ENCODE data around the gene PRKN. TPM values are rescaled to one million over a fixed set of nuclear protein-coding genes. Genes with fewer than 3 reads are reported as not detected.

Gene PRKN
- total and polyA plus RNA-seq, 2 experiments from 2014 or later, result 0.10 to 0.84 TPM

DNA sequence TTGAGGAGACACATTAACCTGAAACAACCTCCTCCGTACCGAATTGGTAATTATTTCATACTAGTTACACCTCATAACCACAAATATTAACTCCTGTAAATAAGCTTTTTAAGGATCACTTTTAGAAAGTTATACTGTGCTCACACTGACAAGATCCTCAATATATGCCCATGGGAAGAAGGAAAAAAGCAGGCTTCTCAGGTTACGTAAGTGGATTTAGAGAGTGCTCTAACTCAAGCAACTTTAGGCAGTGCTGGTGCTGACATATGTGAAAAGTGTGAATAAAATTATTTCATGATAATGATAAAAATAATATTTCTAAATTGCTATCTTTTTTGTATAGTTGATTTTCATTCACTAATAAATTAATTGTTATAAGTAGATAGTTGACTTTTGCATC, 76.1 kb downstream of the PRKN start:
- ATAC-seq, result peak; percentile 26; the same call in 1 of the 3 replicates

More for the DNA sequence above, 76.1 kb downstream of the PRKN start:
- no peaks in the 10 kb centered on the region; the same call in 2 of the 3 replicates for H3K4me1 Mint-ChIP-seq
- Histone ChIP-seq H3K4me1 (ENCODE audit: insufficient read depth) (no peaks in the 10 kb centered on the region), H3K4me2 (no peak overlapping the region), H4K20me1 (replicated peaks; ENCODE audit: insufficient read depth) (no peaks in the 10 kb centered on the region), H3K27me3 (ENCODE audit: insufficient read depth) (no peaks in the 10 kb centered on the region), H2AFZ (no peak overlapping the region), H3K36me3 (ENCODE audit: insufficient read depth) (no peaks in the 10 kb centered on the region), H3K4me3 (no peak overlapping the region), H3K9me2 (ENCODE audit: insufficient read depth) (no peaks in the 10 kb centered on the region), H3F3A (replicated peaks; ENCODE audit: low read depth) (no peaks in the 10 kb centered on the region), H3K27ac (ENCODE audit: low read depth) (no peak overlapping the region), H3K79me2 (replicated peaks; ENCODE audit: insufficient read depth) (no peaks in the 10 kb centered on the region)
- TF ChIP-seq, protein P1, sequence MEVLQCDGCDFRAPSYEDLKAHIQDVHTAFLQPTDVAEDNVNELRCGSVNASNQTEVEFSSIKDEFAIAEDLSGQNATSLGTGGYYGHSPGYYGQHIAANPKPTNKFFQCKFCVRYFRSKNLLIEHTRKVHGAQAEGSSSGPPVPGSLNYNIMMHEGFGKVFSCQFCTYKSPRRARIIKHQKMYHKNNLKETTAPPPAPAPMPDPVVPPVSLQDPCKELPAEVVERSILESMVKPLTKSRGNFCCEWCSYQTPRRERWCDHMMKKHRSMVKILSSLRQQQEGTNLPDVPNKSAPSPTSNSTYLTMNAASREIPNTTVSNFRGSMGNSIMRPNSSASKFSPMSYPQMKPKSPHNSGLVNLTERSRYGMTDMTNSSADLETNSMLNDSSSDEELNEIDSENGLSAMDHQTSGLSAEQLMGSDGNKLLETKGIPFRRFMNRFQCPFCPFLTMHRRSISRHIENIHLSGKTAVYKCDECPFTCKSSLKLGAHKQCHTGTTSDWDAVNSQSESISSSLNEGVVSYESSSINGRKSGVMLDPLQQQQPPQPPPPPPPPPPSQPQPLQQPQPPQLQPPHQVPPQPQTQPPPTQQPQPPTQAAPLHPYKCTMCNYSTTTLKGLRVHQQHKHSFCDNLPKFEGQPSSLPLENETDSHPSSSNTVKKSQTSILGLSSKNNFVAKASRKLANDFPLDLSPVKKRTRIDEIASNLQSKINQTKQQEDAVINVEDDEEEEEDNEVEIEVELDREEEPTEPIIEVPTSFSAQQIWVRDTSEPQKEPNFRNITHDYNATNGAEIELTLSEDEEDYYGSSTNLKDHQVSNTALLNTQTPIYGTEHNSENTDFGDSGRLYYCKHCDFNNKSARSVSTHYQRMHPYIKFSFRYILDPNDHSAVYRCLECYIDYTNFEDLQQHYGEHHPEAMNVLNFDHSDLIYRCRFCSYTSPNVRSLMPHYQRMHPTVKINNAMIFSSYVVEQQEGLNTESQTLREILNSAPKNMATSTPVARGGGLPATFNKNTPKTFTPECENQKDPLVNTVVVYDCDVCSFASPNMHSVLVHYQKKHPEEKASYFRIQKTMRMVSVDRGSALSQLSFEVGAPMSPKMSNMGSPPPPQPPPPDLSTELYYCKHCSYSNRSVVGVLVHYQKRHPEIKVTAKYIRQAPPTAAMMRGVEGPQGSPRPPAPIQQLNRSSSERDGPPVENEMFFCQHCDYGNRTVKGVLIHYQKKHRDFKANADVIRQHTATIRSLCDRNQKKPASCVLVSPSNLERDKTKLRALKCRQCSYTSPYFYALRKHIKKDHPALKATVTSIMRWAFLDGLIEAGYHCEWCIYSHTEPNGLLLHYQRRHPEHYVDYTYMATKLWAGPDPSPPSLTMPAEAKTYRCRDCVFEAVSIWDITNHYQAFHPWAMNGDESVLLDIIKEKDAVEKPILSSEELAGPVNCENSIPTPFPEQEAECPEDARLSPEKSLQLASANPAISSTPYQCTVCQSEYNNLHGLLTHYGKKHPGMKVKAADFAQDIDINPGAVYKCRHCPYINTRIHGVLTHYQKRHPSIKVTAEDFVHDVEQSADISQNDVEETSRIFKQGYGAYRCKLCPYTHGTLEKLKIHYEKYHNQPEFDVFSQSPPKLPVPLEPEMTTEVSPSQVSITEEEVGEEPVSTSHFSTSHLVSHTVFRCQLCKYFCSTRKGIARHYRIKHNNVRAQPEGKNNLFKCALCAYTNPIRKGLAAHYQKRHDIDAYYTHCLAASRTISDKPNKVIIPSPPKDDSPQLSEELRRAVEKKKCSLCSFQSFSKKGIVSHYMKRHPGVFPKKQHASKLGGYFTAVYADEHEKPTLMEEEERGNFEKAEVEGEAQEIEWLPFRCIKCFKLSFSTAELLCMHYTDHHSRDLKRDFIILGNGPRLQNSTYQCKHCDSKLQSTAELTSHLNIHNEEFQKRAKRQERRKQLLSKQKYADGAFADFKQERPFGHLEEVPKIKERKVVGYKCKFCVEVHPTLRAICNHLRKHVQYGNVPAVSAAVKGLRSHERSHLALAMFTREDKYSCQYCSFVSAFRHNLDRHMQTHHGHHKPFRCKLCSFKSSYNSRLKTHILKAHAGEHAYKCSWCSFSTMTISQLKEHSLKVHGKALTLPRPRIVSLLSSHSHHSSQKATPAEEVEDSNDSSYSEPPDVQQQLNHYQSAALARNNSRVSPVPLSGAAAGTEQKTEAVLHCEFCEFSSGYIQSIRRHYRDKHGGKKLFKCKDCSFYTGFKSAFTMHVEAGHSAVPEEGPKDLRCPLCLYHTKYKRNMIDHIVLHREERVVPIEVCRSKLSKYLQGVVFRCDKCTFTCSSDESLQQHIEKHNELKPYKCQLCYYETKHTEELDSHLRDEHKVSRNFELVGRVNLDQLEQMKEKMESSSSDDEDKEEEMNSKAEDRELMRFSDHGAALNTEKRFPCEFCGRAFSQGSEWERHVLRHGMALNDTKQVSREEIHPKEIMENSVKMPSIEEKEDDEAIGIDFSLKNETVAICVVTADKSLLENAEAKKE (CRISPR knock-in tag; IDR thresholded peaks at IDR 0.05), result no peak
- TF ChIP-seq, protein P2, sequence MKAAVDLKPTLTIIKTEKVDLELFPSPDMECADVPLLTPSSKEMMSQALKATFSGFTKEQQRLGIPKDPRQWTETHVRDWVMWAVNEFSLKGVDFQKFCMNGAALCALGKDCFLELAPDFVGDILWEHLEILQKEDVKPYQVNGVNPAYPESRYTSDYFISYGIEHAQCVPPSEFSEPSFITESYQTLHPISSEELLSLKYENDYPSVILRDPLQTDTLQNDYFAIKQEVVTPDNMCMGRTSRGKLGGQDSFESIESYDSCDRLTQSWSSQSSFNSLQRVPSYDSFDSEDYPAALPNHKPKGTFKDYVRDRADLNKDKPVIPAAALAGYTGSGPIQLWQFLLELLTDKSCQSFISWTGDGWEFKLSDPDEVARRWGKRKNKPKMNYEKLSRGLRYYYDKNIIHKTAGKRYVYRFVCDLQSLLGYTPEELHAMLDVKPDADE (IDR thresholded peaks at IDR 0.05), result no peak
- no peak for TF ChIP-seq STAT1 (IDR thresholded peaks at IDR 0.05; ENCODE audit: unreplicated experiment)
- TF ChIP-seq POLR2AphosphoS5 (IDR thresholded peaks at IDR 0.05; ENCODE audit: low read depth), result no peak
- no peak for TF ChIP-seq JUNB (IDR thresholded peaks at IDR 0.05; ENCODE audit: unreplicated experiment)
- TF ChIP-seq, protein P3, sequence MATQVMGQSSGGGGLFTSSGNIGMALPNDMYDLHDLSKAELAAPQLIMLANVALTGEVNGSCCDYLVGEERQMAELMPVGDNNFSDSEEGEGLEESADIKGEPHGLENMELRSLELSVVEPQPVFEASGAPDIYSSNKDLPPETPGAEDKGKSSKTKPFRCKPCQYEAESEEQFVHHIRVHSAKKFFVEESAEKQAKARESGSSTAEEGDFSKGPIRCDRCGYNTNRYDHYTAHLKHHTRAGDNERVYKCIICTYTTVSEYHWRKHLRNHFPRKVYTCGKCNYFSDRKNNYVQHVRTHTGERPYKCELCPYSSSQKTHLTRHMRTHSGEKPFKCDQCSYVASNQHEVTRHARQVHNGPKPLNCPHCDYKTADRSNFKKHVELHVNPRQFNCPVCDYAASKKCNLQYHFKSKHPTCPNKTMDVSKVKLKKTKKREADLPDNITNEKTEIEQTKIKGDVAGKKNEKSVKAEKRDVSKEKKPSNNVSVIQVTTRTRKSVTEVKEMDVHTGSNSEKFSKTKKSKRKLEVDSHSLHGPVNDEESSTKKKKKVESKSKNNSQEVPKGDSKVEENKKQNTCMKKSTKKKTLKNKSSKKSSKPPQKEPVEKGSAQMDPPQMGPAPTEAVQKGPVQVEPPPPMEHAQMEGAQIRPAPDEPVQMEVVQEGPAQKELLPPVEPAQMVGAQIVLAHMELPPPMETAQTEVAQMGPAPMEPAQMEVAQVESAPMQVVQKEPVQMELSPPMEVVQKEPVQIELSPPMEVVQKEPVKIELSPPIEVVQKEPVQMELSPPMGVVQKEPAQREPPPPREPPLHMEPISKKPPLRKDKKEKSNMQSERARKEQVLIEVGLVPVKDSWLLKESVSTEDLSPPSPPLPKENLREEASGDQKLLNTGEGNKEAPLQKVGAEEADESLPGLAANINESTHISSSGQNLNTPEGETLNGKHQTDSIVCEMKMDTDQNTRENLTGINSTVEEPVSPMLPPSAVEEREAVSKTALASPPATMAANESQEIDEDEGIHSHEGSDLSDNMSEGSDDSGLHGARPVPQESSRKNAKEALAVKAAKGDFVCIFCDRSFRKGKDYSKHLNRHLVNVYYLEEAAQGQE (IDR thresholded peaks at IDR 0.05; ENCODE audit: unreplicated experiment), result no peak
- no peak for TF ChIP-seq NANOG (IDR thresholded peaks at IDR 0.05; ENCODE audit: borderline replicate concordance)
- TF ChIP-seq ZNF331 (CRISPR knock-in tag; IDR thresholded peaks at IDR 0.05; ENCODE audit: low read depth), result no peak
- no peak for TF ChIP-seq ZNF114 (CRISPR knock-in tag; IDR thresholded peaks at IDR 0.05)
- TF ChIP-seq CREB1 (CRISPR knock-in tag; IDR thresholded peaks at IDR 0.05; ENCODE audit: low read depth), result no peak
- no peak for TF ChIP-seq EZH2phosphoT487 (IDR thresholded peaks at IDR 0.05; ENCODE audit: unreplicated experiment)
- H3K27ac Mint-ChIP-seq, result no peak overlapping the region
- no peak for DNase-seq (ENCODE audit: low spot score)
- no peak overlapping the region for H3K4me3 Mint-ChIP-seq
- peaks cover 2% of the 10 kb centered on the region for H3K27me3 Mint-ChIP-seq (ENCODE audit: insufficient read depth, low read depth, poor library complexity)
- no peaks in the 10 kb centered on the region for H3K9me3 Mint-ChIP-seq
- no peaks in the 10 kb centered on the region for H3K36me3 Mint-ChIP-seq (ENCODE audit: low read depth)

Data from GM23338 (cell line).